Measurements from ENCODE around the gene APOBEC3C.
"Not testable (repeated sequence)": the region's sequence is repeated elsewhere in the genome, so short reads cannot be mapped to it uniquely, and the experiment has no call there.

The APOBEC3C gene

GRCh38 chr22:39024519-39025308 is 10.7 kb downstream of the APOBEC3C start:
- DNase-seq = peak; percentile 18

DNA sequence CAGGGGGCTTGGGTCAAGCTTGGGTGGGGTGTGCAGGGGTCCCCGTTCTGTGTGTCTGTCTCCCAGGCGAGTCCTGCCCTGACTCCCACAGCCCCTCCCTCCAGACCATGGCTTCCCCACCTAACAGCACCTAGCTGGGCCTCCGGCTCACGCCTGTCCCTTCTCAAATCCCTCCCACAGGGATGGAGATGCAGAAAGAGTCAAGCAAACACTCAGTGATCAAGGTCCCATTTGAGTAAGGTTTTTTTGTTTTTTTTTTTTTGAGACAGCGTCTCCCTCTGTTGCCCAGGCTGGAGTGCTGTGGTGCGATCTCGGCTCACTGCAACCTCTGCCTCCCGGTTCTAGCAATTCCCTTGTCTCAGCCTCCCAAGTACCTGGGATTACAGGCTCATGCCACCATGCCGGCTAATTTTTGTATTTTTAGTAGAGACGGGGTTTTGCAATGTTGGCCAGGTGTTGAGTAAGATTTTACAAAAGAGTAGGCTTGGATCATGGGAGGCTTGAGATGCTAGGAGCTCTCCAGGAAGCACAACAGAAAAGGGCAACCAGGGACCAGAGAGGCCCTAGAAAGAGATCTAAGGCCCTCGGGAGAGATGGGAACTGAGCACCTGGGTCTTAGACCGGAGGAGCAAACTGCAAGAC is 12.6 kb downstream of the APOBEC3C start:
- DNase-seq = no peak

GRCh38 chr22:39027717-39028116 is 13.7 kb downstream of the APOBEC3C start:
- no peak for DNase-seq

DNA sequence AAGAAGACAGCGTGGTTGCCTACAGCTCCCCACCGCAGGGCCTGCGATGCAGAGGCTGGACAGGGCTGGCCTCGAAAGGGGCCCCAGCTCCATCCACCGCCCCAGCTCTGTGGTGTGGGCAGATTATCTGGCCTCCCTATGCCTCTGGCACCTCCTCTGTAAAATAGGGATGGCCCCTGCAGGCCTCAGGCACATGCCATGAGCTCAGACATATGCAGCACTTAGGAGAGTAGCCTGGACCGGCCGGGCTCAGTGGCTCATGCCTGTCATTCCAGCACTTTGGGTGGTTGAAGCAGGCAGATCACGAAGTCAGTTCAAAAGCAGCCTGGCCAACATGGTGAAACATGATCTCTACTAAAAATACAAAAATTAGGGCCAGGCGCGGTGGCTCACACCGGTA is 14.2 kb downstream of the APOBEC3C start:
- DNase-seq = no peak

GRCh38 chr22:39029227-39029626 is 15.2 kb downstream of the APOBEC3C start:
- no peak for DNase-seq

- no peak for DNase-seq
Measured at GRCh38 chr22:39030705-39031104, 16.6 kb downstream of the APOBEC3C start.

GRCh38 chr22:39031434-39032295 is 17.6 kb downstream of the APOBEC3C start:
- not testable (repeated sequence) for DNase-seq

- not testable (repeated sequence) for DNase-seq
Measured at GRCh38 chr22:39037071-39037470, 23.0 kb downstream of the APOBEC3C start.

DNA sequence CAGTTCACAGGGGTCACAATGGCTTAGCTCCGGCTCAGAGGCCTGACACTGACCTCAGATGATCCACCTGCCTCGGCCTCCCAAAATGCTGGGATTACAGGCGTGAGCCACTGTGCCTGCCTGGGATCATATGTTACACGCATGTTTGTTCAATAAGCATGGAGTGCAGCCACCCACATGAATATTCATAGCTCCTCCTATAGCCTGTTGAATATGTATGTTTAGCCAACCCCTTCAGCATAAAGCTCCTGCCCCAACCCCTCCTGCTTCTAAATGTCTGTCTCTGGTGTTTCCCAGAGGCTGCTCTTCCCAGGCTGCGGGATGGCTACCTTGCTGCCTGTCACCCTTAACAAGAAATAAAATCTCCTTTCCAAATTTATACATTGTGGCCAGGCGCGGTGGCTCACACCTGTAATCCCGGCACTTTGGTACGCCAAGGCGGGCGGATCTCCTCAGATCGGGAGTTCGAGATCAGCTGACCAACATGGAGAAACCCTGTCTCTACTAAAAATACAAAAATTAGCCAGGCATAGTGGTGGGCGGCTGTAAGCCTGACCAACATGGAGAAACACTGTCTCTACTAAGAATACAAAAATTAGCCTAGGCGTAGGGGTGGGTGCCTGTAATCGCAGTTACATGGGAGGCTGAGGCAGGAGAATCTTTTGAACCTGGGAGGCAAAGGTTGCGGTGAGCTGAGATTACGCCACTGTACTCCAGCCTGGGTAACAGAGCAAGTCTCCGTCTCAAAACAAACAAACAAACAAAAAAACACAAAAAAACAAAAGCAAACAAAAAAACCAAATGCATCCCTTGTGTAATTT is 25.5 kb downstream of the APOBEC3C start:
- DNase-seq = no peak

GRCh38 chr22:39040155-39040537 is 26.1 kb downstream of the APOBEC3C start:
- DNase-seq = not testable (repeated sequence)

- DNase-seq = peak; percentile 59
Measured at GRCh38 chr22:39040538-39041296, 26.7 kb downstream of the APOBEC3C start, which contains the start of gene APOBEC3F. Gene APOBEC3F (plus strand): TSS chr22:39040864. CDS start chr22:39040961, 97 bp downstream.

- DNase-seq = no peak
Measured at GRCh38 chr22:39041908-39042307, 27.9 kb downstream of the APOBEC3C start.

DNA sequence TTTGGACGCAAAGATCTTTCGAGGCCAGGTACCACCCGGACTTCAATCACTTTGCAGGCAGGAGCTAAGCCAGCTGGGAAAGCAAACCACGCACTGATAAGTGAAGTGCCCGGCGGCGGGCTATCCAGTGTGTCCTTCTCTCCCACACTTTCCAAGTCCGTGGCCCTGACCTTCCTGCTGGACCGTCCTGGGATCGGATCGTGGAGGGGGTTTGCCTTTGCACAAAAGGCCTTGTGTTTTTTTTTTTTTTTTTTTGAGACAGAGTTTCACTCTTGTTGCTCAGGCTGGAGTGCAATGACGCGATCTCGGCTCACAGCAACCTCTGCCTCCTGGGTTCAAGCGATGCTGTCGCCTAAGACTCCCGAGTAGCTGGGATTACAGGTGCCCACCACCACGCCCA is 29.0 kb downstream of the APOBEC3C start:
- DNase-seq = not testable (repeated sequence)

- DNase-seq = not testable (repeated sequence)
Measured at GRCh38 chr22:39045136-39045535, 31.1 kb downstream of the APOBEC3C start.

- not testable (repeated sequence) for DNase-seq
Measured at GRCh38 chr22:39049486-39049885, 35.4 kb downstream of the APOBEC3C start.

DNA sequence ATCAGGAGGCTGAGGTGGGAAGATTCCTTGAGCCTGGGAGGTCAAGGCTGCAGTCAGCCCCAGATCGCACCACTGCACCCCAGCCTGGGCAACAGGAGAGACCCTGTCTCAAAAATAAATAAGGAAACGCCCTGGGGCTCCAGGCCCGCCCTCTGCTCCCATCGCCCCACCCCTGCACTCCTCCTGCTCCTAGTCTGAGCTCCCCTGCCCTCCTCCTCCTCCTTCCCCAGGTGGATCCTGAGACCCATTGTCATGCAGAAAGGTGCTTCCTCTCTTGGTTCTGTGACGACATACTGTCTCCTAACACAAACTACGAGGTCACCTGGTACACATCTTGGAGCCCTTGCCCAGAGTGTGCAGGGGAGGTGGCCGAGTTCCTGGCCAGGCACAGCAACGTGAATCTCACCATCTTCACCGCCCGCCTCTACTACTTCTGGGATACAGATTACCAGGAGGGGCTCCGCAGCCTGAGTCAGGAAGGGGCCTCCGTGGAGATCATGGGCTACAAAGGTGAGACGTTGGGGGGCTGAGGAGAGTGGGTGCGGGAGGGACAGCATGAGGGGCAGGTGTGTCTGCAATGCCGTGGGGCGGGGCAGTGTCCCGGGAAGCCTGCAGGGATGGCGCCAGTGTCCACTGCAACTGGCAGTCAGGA is 37.9 kb downstream of the APOBEC3C start:
- DNase-seq = not testable (repeated sequence)

DNA sequence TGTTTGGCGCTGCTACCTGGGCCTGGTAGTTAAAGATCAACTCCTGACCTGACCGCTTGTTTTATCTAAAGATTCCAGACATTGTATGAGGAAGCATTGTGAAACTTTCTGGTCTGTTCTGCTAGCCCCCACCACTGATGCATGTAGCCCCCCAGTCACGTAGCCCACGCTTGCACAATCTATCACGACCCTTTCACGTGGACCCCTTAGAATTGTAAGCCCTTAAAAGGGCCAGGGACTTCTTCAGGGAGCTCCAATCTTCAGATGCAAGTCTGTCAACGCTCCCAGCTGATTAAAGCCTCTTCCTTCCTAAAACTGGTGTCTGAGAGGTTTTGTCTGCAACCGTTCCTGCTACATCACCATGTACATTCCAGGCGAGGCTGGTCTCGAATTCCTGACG is 41.6 kb downstream of the APOBEC3C start:
- DNase-seq = no peak

- DNase-seq = not testable (repeated sequence)
Measured at GRCh38 chr22:39061290-39061689, 47.2 kb downstream of the APOBEC3C start.

DNA sequence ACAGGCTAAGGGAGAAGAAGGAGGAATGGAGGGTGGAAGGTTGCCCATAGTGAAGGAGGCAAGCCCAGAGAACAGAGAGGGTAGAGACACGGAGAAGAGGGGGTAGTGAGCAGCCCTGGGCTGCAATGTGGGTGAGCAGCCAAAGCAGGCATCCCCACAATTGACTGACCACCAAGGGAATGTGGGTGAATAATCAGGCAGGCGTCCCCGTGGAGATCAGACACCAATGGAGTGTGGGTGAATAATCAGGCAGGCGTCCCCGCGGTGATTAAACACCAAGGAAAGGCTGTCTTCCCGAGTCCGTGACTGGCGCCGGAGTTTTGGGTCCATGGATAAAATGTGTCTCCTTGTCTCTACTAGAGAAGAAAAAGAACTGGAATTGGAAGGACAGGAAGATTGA is 47.9 kb downstream of the APOBEC3C start:
- DNase-seq = not testable (repeated sequence)

DNA sequence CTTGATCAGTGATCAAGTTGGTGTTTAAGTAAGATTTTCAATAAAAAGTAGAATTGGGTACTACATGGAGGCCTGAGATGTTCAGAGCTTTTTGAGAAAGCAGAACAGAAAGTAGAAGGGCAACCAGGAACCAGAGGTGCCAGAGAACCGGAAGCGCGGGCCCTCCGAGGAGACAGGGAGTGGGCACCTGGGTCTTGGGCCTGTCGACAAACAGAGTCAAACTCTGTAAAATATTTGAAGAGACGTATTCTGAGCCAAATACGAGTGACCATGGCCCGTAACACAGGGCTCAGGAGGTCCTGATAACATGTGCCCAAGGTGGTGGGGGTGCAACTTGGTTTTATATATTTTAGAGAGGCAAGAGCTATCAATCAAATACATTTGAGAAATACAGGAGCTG is 49.8 kb downstream of the APOBEC3C start:
- DNase-seq = not testable (repeated sequence)
